ENCODE results near the gene GPRC5C. TPM values are rescaled to one million over a fixed set of nuclear protein-coding genes. Genes with fewer than 3 reads are reported as not detected.

GPRC5C gene
- total and polyA plus RNA-seq, 2 of the 8 experiments (the other 6 are each of a cell fraction or from before 2014, with no cell fraction given): 18.3 to 55.8 TPM

- Histone ChIP-seq H4K8ac (ENCODE audit: extremely low read depth, insufficient read depth, low read length) (no peak overlapping the region), H4K91ac (replicated peaks; ENCODE audit: insufficient read length, low read length) (peak overlapping the region; percentile 80), H3K14ac (ENCODE audit: insufficient read length) (no peak overlapping the region), H3K4me1 (replicated peaks in 1 of 4; ENCODE audit: control insufficient read depth in 3 of 4, insufficient read depth in 4 of 4, low read length in 3 of 4) (peaks cover 5 to 31% (median 23%) of the 10 kb centered on the region in 4 experiments), H2BK15ac (ENCODE audit: low read length) (peak overlapping the region; percentile 61; the same call in 1 of the 2 replicates), H3K23ac (ENCODE audit: insufficient read length) (no peak overlapping the region), H3K23me2 (ENCODE audit: low read depth, low read length) (peaks cover 20% of the 10 kb centered on the region), H3K56ac (replicated peaks; ENCODE audit: insufficient read length, low read depth, low read length) (no peak overlapping the region), H3K27ac (ENCODE audit: low read depth, low read length) (no peak overlapping the region), H2BK12ac (ENCODE audit: low read depth, low read length) (peak overlapping the region; percentile 71; the same call in 1 of the 2 replicates), H3K4me2 (ENCODE audit: insufficient read depth in 1 of 2, low read depth in 2 of 2, low read length in 2 of 2) (peak overlapping the region in 1 of 2 experiments; percentile 7; a peak in 1 of 4 replicates), H2BK20ac (ENCODE audit: low read length) (no peak overlapping the region; the same call in 1 of the 2 replicates), H3K9me3 (ENCODE audit: insufficient read depth in 2 of 2, low read depth in 1 of 2, low read length in 1 of 2) (no peaks in the 10 kb centered on the region), H3K79me1 (ENCODE audit: low read depth, low read length) (no peaks in the 10 kb centered on the region), H2BK120ac (replicated peaks; ENCODE audit: low read depth, low read length) (no peak overlapping the region), H2BK5ac (ENCODE audit: low read depth, low read length) (no peak overlapping the region; the same call in 1 of the 2 replicates), H3K9ac (replicated peaks in 1 of 4; ENCODE audit: extremely low read depth in 1 of 4, low read depth in 3 of 4, low read length in 3 of 4) (no peak overlapping the region; a peak in 1 of 7 replicates), H4K5ac (ENCODE audit: insufficient read length, low read depth, low read length) (no peak overlapping the region), H2AK5ac (ENCODE audit: low read depth, low read length) (peak overlapping the region; percentile 60; the same call in 1 of the 2 replicates), H4K20me1 (replicated peaks in 1 of 2; ENCODE audit: control insufficient read depth in 1 of 2, insufficient read depth in 2 of 2, low read length in 2 of 2) (no peaks in the 10 kb centered on the region), H3K4me3 (ENCODE audit: extremely low read depth in 1 of 4, insufficient read depth in 2 of 4, low read depth in 3 of 4, low read length in 4 of 4) (no peak overlapping the region), H3K79me2 (ENCODE audit: control insufficient read depth in 1 of 2, insufficient read depth in 2 of 2, low read length in 2 of 2) (no peaks in the 10 kb centered on the region), H3K36me3 (ENCODE audit: control insufficient read depth in 2 of 4, insufficient read depth in 4 of 4, low read length in 3 of 4) (no peaks in the 10 kb centered on the region), H2AFZ (ENCODE audit: low read length) (no peak overlapping the region), H3K27me3 (replicated peaks in 1 of 4; ENCODE audit: control insufficient read depth in 3 of 4, extremely low read depth in 1 of 4, insufficient read depth in 3 of 4, low read length in 3 of 4) (peaks cover 0 to 16% (median 10%) of the 10 kb centered on the region in 4 experiments; a peak in 5 of 7 replicates), H3K18ac (ENCODE audit: extremely low read depth, low read length) (peak overlapping the region; percentile 32; the same call in 1 of the 2 replicates), H3K4ac (replicated peaks; ENCODE audit: insufficient read length, low read depth, low read length) (no peak overlapping the region)
- 79% methylated on average over 6 of the region's 6 CpGs; no CpG with 5 or more reads in 1 of the 2 experiments for WGBS, 2 experiments (ENCODE audit: extremely low coverage in 1 of 2, insufficient coverage in 1 of 2, insufficient read length in 1 of 2, insufficient replicate concordance in 2 of 2, low coverage in 1 of 2, low lambda C conversion rate in 2 of 2, missing lambda C conversion rate in 1 of 2)
- POLR2A ChIA-PET (ENCODE audit: partially characterized antibody): interaction anchor here (1.3 kb wide), 1 partner anchor 21 kb away, joined by 3 read pairs; no protein-coding TSS in a partner anchor
- DNase-seq (ENCODE audit: low read depth in 1 of 2, low spot score in 2 of 2): no peak
- CTCF ChIA-PET (ENCODE audit: partially characterized antibody): interaction anchor here (1.2 to 1.6 kb wide), 3 partner anchors 10 to 39 kb away, joined by 3 to 7 read pairs (median 4); no protein-coding TSS in a partner anchor
- no peak for FAIRE-seq
- no peak for TF ChIP-seq HDAC6 (IDR thresholded peaks at IDR 0.05; ENCODE audit: low read depth, low read length)
- TF ChIP-seq TAF7 (optimal IDR thresholded peaks at IDR 0.05; ENCODE audit: borderline replicate concordance, low read depth, low read length): no peak
- TF ChIP-seq KDM1A (IDR thresholded peaks at IDR 0.05; ENCODE audit: borderline replicate concordance, low read length): no peak
- TF ChIP-seq RAD21 (IDR thresholded peaks at IDR 0.05 in 1 of 2, conservative IDR thresholded peaks at IDR 0.05 in 1 of 2; ENCODE audit: low read depth in 2 of 2, low read length in 2 of 2): no peak
Observed at GRCh38 chr17:74427763-74428153, 4.1 kb upstream of the GPRC5C start.
